Vagina (tissue), 2 donors: ENCODE data around the gene KDM4B.

Experiments
- POLR2A ChIP-seq, 2 donors: fragments of 450-650 bp; IDR thresholded peaks; one replicate each; pipeline ENCODE4 v1.6.1; 2017; ENCODE audit warnings: antibody characterized with exemption in 2 of 2, mild to moderate bottlenecking in 2 of 2, moderate library complexity in 2 of 2
- POLR2AphosphoS5 ChIP-seq, 2 donors: sonication (generic); formaldehyde crosslinking; IDR thresholded peaks; one replicate each; pipeline ENCODE4 v1.9.0; 2017; ENCODE audit warnings: antibody characterized with exemption in 2 of 2, mild to moderate bottlenecking in 2 of 2, low read depth in 1 of 2; ENCODE audit not compliant: insufficient read depth in 1 of 2
- TF ChIP-seq, protein P1 (sequence below), 3 experiments: fragments of 450-650 bp in 2 of 3; fragments of 200-600 bp in 1 of 3; sonication (generic) in 1 of 3; IDR thresholded peaks; one replicate each; pipeline ENCODE4 v1.5.1; 2017 to 2019; ENCODE audit warnings: antibody characterized with exemption in 3 of 3, mild to moderate bottlenecking in 2 of 3, moderate library complexity in 2 of 3

DNA sequence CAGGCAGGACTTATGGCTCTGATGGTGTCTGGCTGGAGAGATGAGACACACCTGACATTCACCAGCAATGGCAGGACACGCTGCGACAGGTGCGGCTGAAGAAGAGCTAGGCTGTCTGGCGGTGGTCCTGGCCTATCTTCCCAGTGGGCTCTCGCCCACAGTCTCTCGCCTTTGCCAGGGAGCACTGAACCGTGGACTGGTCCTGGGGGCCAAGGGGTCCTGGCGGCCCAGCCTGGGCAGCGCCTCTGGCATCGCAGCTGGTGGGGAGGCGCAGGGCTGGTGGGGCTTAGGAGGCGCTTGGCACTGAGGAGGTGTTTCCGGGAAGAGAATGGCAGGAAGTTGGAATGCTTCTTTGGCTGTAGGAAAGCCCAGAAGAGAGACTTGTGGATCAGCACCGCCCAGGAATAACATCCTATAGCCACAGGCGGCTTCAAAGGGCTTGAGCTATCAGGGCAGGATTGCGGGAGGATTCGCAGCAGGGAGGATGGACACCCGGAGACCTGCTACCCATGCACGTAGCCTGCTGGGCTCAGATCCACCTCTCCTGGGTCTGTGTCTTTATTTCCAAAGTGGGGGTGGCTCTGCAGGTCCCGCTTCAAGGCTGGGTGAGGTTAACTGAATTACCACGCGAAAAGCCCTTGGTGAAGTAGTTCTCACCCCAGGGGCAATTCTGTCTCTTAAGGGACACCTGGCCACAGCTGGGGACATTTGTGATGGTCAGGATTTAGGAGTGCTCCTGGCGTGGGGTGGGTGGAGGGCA, 14.6 kb downstream of the KDM4B start:
- TF ChIP-seq, protein P1, sequence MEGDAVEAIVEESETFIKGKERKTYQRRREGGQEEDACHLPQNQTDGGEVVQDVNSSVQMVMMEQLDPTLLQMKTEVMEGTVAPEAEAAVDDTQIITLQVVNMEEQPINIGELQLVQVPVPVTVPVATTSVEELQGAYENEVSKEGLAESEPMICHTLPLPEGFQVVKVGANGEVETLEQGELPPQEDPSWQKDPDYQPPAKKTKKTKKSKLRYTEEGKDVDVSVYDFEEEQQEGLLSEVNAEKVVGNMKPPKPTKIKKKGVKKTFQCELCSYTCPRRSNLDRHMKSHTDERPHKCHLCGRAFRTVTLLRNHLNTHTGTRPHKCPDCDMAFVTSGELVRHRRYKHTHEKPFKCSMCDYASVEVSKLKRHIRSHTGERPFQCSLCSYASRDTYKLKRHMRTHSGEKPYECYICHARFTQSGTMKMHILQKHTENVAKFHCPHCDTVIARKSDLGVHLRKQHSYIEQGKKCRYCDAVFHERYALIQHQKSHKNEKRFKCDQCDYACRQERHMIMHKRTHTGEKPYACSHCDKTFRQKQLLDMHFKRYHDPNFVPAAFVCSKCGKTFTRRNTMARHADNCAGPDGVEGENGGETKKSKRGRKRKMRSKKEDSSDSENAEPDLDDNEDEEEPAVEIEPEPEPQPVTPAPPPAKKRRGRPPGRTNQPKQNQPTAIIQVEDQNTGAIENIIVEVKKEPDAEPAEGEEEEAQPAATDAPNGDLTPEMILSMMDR (IDR thresholded peaks at IDR 0.05), result no peak
- TF ChIP-seq POLR2AphosphoS5 (IDR thresholded peaks at IDR 0.05; ENCODE audit: insufficient read depth in 1 of 2, low read depth in 1 of 2) (no peak), POLR2A (IDR thresholded peaks at IDR 0.05) (no peak)
